RWPE1 (cell line): Measurements from ENCODE around the gene ARMH4.

Experiments used
- CTCF ChIA-PET: fragments of 350-600 bp; sonication (Branson Sonifier 250); formaldehyde crosslinking; extraction: SDS; loops from one replicate; lab custom pipeline; 2021; lab: Yijun Ruan, JAX
- POLR2A ChIA-PET: fragments of 400-600 bp; formaldehyde crosslinking; extraction: SDS; loops from one replicate; lab custom pipeline; 2020; ENCODE audit warnings: antibody characterized with exemption; ENCODE audit not compliant: low non-redundant PET; lab: Yijun Ruan, JAX
- DNase-seq: peaks from one replicate; pipeline ENCODE4 v3.0.0; 2012; ENCODE audit warnings: low spot score
- H3K27ac ChIP-seq: fragments of 450-650 bp; 2 replicates; pipeline ENCODE4 v1.5.1; 2017
- TF ChIP-seq, protein P1 (sequence below): fragments of 450-650 bp; conservative IDR thresholded peaks from 2 replicates; pipeline ENCODE4 v1.5.1; 2017; ENCODE audit warnings: low read depth, mild to moderate bottlenecking

Gene ARMH4

DNA sequence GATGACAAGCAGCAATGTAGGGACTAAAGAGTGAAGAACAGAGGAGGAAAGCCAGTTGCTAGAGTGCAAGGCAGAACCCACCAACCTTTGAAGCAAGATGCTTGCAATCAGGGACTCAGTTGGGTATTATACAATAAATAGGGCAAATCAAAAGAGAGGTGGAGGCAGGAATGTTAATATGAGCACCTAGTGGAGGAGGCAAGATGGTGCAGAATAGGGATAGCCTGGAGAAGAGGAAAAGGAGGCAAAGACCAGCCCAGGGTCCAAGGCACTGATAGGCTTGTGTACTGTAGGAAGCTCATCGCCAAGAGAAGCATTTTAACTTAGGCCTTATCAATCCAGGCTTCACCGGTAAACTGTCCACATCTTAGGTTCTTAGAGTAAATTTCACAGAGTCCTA, 137.2 kb downstream of the ARMH4 start:
- POLR2A ChIA-PET, result no interaction called here
- no peak overlapping the region for H3K27ac ChIP-seq
- CTCF ChIA-PET, result no interaction called here
- no peak for DNase-seq
- TF ChIP-seq, protein P1, sequence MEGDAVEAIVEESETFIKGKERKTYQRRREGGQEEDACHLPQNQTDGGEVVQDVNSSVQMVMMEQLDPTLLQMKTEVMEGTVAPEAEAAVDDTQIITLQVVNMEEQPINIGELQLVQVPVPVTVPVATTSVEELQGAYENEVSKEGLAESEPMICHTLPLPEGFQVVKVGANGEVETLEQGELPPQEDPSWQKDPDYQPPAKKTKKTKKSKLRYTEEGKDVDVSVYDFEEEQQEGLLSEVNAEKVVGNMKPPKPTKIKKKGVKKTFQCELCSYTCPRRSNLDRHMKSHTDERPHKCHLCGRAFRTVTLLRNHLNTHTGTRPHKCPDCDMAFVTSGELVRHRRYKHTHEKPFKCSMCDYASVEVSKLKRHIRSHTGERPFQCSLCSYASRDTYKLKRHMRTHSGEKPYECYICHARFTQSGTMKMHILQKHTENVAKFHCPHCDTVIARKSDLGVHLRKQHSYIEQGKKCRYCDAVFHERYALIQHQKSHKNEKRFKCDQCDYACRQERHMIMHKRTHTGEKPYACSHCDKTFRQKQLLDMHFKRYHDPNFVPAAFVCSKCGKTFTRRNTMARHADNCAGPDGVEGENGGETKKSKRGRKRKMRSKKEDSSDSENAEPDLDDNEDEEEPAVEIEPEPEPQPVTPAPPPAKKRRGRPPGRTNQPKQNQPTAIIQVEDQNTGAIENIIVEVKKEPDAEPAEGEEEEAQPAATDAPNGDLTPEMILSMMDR, result no peak

DNA sequence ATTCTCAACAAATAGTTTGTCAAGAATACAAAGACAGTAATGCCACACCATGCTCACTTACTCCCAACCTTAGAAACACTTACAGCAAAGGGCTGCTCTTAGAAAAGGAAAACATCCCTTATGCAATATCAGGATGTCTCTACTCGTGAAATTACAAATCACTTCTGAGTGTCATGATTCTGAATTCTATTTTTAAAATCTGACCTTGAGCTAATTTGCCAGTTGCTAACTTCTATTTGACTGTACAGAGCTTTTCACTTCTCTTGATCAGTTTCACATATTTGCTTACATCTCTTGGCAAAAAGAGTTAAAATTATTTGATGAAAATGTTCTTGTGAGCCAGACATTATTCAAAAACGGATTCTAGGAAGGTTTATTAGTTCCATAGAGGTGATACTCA, 149.4 kb downstream of the ARMH4 start:
- ChIA-PET CTCF (no interaction called here), POLR2A (no interaction called here)
- H3K27ac ChIP-seq, result no peak overlapping the region
- TF ChIP-seq, protein P1, result no peak
- no peak for DNase-seq

DNA sequence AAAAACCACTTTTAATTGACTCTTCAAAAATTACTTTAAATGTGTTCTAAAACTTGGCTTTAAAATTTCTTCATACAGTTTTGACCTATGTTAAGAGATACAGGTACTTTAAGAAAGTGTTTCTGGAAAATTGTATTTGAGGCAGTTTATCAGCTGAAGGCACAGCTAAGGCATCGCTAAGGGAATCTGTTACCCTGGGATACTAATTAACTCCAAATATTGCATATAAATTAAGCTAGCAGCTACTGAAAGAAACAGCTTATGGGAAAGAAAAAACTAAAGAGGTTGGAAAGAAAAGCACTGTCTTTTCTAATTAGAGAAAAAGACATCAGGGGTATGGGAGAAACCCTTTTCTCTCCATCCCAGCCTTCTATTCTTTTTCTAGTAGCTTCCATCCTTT, 152.0 kb downstream of the ARMH4 start:
- POLR2A ChIA-PET, result no interaction called here

DNA sequence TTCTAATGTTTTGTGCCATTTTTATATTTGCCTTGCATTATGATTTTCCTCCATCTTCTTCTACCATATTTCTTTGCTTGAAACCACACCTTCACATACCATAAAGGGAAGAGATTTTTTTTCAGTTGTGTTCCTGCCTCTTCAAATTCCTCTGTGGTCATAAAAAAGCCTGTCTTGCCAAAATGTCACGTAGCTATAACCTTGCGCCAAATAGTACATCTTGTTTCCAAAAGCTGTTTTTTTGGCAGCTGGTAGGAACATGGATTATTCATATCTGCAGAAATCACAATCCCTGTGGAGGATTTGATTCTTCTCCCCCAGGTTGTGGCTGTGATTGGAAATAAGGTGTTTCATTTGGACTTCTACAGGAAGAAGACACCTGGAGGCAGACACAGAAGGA, 152.5 kb downstream of the ARMH4 start:
- TF ChIP-seq, protein P1, result no peak
- CTCF ChIA-PET, result interaction anchor here (0.6 kb wide), 1 partner anchor 18 kb away, joined by 3 read pairs; no protein-coding TSS in a partner anchor
- no peak overlapping the region for H3K27ac ChIP-seq
- POLR2A ChIA-PET, result interaction anchor here (0.6 kb wide), 1 partner anchor 1161 kb away, joined by 5 read pairs; no protein-coding TSS in a partner anchor
- DNase-seq, result no peak

More for the DNA sequence above, 152.0 kb downstream of the ARMH4 start:
- H3K27ac ChIP-seq, result no peak overlapping the region
- TF ChIP-seq, protein P1, result no peak
- CTCF ChIA-PET, result interaction anchor here (0.6 kb wide), 1 partner anchor 18 kb away, joined by 3 read pairs; no protein-coding TSS in a partner anchor
- no peak for DNase-seq

DNA sequence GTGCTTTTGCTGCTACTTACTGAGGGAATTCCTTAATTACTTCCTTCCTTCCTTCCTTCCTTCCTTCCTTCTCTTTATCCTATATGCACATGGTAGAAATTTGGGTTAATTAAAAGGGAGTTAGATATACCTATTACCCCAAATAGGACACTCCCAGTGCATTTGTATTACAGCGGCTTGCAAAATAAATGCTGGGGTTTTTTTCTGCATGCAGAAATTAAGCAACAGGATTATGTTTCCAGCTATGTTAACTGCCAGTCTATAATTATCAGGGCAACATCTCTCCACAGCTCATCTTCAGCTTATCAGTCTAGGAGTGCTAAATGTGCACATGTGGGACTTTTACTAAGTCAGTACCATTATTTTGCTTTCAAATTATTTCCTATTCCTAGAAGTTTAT, 153.2 kb downstream of the ARMH4 start:
- ChIA-PET CTCF (no interaction called here), POLR2A (interaction anchor here (0.6 kb wide), 1 partner anchor 1161 kb away, joined by 5 read pairs; no protein-coding TSS in a partner anchor)
- no peak for DNase-seq
- no peak overlapping the region for H3K27ac ChIP-seq
- TF ChIP-seq, protein P1, result no peak

DNA sequence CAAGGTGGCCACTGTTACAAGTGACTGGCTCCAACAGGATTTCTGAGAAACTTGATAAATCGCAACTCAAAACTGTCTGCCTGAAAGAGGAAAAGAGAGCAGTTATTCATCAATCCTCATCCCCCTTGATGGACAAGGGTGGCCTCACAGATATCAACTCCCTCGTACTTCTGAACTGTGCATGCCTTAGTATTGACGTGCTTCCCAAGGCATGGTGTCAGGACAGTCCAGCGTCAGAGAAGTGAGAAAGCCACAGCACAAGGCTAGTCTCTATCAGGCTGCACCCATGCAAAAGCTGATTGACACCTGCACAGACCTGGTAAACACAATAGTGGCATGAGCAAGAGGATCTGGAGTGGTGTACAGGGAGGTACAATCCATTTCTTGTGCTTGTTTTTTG, 160.7 kb downstream of the ARMH4 start:
- no peak for DNase-seq
- ChIA-PET CTCF (no interaction called here), POLR2A (no interaction called here)
- TF ChIP-seq, protein P1, result no peak
- no peak overlapping the region for H3K27ac ChIP-seq
